Stimulated activated CD4-positive, alpha-beta T cell treated with anti-CD3 and anti-CD28 coated beads, TNF-alpha, amount 100 ng/mL, for 24 hours (primary cell): ENCODE measurements around the gene EPYC.

ENCODE experiments used
- DNase-seq, 3 experiments: peaks; one replicate each; pipeline ENCODE4 v3.0.0-alpha.2; 2020; ENCODE audit warnings: low read depth in 3 of 3

The EPYC gene

GRCh38 chr12:91004872-91005271 lies at the start of gene EPYC:
TSS of gene EPYC (minus strand) at chr12:91004972. CDS start at chr12:91002565, 2,407 bp downstream.
- DNase-seq: no peak

GRCh38 chr12:91053951-91054715 lies 49.4 kb upstream of the EPYC start:
- DNase-seq: no peak

GRCh38 chr12:91052026-91052425 lies 47.3 kb upstream of the EPYC start:
- no peak for DNase-seq

DNA sequence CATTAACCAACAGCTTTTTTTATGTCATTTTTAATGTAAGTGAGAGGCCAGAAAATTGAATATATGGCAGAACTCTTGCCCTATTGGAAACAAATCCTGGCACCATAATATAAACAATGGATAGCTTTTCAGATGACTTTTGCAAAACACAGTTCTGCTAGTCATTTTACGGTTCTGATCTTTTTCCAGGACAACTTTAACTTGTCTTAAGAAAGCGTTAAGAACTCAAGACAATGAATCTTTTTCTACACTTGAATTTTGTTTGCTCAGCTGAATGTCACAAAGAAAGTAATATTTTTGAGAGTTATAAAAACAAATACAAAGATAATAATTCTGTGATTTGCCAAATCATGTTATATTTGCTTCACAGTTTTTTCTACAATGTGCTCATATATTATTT lies 39.8 kb upstream of the EPYC start:
- DNase-seq: no peak

DNA sequence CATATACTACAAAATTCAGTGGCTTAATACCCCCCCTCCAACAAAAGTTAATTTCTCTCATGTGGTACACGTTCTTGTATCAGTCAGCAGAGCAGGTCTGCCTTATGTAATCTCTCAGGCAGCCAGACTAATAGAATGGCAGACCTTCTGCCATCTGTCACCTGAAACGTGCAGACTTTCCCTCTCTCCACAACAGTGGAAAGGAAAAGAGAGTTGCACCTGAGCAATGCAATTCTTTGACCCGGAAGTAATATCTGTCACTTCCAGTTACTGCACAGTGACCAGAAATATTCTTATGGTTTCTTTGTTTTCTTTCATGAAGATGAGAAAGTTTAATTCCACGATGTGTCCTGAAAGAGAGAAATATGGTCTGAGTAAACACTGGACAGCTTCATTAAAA lies 38.6 kb upstream of the EPYC start:
- DNase-seq: no peak

- no peak for DNase-seq
Observed at GRCh38 chr12:91040096-91040755, 35.5 kb upstream of the EPYC start.

DNA sequence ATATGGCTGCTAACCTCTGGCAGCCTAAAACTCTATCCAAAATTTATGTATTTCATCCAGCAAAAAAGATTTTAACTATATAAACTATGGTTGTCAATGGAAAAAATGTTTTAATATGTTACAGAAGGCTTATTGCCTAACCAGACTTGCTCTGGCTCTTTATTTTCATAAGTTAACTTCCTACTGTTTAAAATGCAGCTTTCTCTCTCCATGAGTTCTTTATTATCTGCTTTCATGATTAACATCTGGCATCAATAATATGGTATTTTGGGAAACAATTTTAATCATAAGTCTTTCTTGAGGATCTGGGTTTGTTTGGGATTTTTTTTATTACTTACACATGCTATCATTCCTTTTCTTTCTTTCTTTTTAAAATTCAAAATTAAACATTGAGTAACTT lies 32.5 kb upstream of the EPYC start:
- no peak for DNase-seq

DNA sequence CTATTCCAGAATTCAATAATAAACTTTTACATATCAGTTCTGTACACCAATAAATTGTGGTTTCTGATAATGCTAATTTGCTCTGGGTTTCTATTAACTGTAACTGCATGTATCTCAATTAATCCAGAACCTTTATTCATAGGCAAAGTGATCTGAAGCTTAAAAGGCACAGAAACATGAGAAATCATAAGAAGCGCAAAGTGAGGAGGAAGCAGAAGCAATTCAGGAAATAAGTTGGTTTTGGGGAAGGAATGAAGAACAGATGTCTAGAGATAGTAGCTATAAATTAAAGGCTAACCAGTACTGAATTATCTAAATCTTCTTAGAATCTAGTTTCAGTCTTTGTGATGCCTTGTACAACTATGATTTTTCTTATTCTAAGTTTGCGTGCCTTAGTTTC lies 28.5 kb upstream of the EPYC start:
- no peak for DNase-seq

DNA sequence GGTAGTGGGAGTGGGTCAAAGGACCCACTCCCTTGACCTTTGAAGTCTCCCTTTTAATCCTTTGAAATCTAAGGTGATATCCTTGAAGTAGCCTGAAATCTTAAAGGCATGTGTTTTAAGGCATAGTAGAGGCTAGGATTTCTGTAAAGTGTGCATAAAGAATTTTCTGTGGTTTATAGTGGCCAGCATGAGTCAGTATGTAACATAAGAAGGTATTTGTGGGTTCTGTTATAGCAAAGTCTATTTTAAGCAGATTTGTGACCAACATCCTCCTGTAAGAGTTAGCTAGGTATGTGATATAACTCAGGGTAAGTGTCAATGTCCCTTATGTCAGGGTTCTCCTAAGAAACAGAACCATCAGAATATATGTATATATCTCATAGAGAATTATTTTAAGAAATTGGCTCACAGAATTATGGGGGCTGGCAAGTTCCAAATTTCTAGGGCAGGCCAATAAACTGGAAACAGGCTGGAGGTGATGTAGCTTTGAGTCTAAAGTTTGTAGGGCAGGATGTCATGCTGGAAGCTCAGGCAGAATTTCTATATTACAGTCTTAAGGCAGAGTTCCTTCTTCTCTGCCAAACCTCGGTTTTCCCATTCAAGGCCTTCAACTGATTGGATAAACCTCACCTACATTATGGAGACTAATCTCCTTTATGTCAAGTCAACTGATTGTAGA lies 18.7 kb upstream of the EPYC start:
- no peak for DNase-seq

GRCh38 chr12:91021076-91021475 lies 16.3 kb upstream of the EPYC start:
- DNase-seq: no peak

GRCh38 chr12:91019455-91019854 lies 14.7 kb upstream of the EPYC start:
- DNase-seq: no peak

GRCh38 chr12:91017511-91018263 lies 12.9 kb upstream of the EPYC start:
- DNase-seq: no peak

GRCh38 chr12:91017043-91017442 lies 12.3 kb upstream of the EPYC start:
- no peak for DNase-seq

GRCh38 chr12:91009319-91009950 lies 4.7 kb upstream of the EPYC start:
- no peak for DNase-seq

DNA sequence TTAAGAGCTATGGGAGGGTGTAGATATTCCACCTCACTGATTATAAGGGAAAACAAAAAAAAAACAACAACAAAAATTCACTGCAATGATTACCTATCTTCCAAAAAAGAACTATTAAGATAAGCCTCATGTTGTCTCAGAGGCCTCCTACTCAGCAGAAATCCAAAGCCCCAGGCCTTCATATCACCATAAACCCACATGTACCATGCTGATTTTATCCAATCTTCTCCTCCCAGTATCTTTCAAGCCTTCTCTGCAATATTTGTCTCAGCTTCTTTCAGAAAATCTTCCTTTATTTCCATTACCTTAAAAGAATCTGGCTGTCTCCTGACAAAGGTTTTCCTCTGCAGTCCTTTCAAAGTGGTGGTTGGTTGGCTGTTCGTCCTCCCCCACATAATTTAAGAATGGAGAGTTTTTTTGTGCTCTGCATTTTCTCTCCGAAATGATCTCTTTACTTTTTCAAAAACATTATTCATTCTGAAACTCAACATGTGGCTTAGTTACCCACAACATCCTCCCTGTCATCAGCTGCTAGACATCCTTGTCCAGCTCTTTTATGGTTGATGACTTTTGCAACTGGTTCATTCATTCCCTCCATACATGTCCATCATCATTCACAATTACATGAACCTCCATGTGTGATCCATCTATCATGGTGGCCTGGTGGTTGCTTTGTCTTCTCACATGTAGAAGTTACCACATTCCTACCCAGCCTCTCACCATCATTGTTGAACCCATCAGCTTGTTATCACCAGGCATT lies 2.9 kb upstream of the EPYC start:
- no peak for DNase-seq

- no peak for DNase-seq
Observed at GRCh38 chr12:91003737-91004136, 1.0 kb downstream of the EPYC start.

GRCh38 chr12:91001306-91001705 lies 3.5 kb downstream of the EPYC start:
- no peak for DNase-seq

- no peak for DNase-seq
Observed at GRCh38 chr12:90999966-91000365, 4.8 kb downstream of the EPYC start.

- no peak for DNase-seq
Observed at GRCh38 chr12:90999527-90999926, 5.2 kb downstream of the EPYC start.

DNA sequence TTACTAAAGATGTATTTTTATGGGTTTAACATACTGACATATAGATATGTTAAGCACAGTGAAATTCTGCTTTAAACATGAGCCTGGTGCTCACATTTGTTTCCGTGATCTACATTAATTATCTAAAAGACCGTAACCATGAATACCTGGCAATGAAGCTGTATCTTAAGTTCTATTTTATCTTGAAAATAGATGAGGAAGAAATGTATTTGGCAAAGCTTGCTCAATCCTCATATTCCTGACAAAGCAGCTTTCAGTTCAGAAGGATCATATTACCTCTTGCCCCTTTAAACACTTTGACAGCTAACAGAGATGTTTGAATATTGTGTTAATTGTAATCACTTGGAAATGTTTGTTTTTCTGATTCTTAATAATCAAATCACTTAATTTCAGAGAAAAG lies 9.8 kb downstream of the EPYC start:
- no peak for DNase-seq

- no peak for DNase-seq
Observed at GRCh38 chr12:90991952-90992465, 12.8 kb downstream of the EPYC start.
